DND-41 (cell line): ENCODE measurements around the gene TNPO3.
"Not testable (repeated sequence)": the region's sequence is repeated elsewhere in the genome, so short reads cannot be mapped to it uniquely, and the experiment has no call there.

Source experiments
- ATAC-seq: fragments of 200-7000 bp; cut with Tn5 transposase; 3 replicates; pipeline ENCODE4 v1.9.1; 2021; ENCODE audit warnings: low read depth; ENCODE audit not compliant: insufficient read depth
- DNase-seq: peaks from one replicate; pipeline ENCODE4 v3.0.0-alpha.2; 2020
- H2AFZ ChIP-seq: 2 replicates; pipeline ENCODE4 v1.6.0; 2012; ENCODE audit warnings: low read depth, low read length
- H3K27ac ChIP-seq: 2 replicates; pipeline ENCODE4 v1.5.1; 2012; ENCODE audit warnings: low read length, inconsistent platforms
- H3K27me3 ChIP-seq: fragments of 200-600 bp; sonication (generic); 2 replicates; pipeline ENCODE4 v1.6.0; 2012; ENCODE audit warnings: low read length, mild to moderate bottlenecking, inconsistent platforms; ENCODE audit not compliant: insufficient read depth, poor library complexity
- H3K36me3 ChIP-seq: 2 replicates; pipeline ENCODE4 v1.5.1; 2012; ENCODE audit warnings: low read length, inconsistent platforms; ENCODE audit not compliant: insufficient read depth
- H3K4me1 ChIP-seq: 2 replicates; pipeline ENCODE4 v1.5.1; 2012; ENCODE audit warnings: mild to moderate bottlenecking, low read length; ENCODE audit not compliant: insufficient read depth
- H3K4me2 ChIP-seq: 2 replicates; pipeline ENCODE4 v1.6.0; 2012; ENCODE audit warnings: mild to moderate bottlenecking, moderate library complexity, low read length, inconsistent platforms; ENCODE audit not compliant: insufficient read depth
- H3K4me3 ChIP-seq, 2 experiments: fragments of 200-600 bp in 1 of 2; shearing (Covaris generic) in 1 of 2; 2 replicates each; pipeline ENCODE4 v1.5.1; 2012 to 2016; ENCODE audit warnings: inconsistent platforms in 2 of 2, low read length in 2 of 2, mild to moderate bottlenecking in 2 of 2, low read depth in 1 of 2, moderate library complexity in 1 of 2
- H3K79me2 ChIP-seq: 2 replicates; pipeline ENCODE4 v1.6.0; 2012; ENCODE audit warnings: low read length, inconsistent platforms; ENCODE audit not compliant: insufficient read depth
- H3K9ac ChIP-seq: 2 replicates; pipeline ENCODE4 v1.6.0; 2012; ENCODE audit warnings: low read depth, mild to moderate bottlenecking, inconsistent platforms, low read length, moderate library complexity
- H3K9me3 ChIP-seq: 2 replicates; pipeline ENCODE4 v1.5.1; 2012; ENCODE audit warnings: low read length, moderate library complexity, mild to moderate bottlenecking, inconsistent platforms; ENCODE audit not compliant: insufficient read depth, severe bottlenecking
- H4K20me1 ChIP-seq: 2 replicates; pipeline ENCODE4 v1.6.0; 2012; ENCODE audit warnings: low read length; ENCODE audit not compliant: insufficient read depth
- CTCF ChIP-seq: IDR thresholded peaks from 2 replicates; pipeline ENCODE4 v1.5.1; 2012; ENCODE audit warnings: borderline replicate concordance, low read length, moderate library complexity, mild to moderate bottlenecking; ENCODE audit not compliant: poor library complexity, severe bottlenecking; ENCODE audit errors: extremely low read depth
- EZH2 ChIP-seq: IDR thresholded peaks from 3 replicates; pipeline ENCODE4 v1.6.1; 2012; ENCODE audit warnings: borderline replicate concordance, low read depth, mild to moderate bottlenecking, moderate library complexity, low read length, inconsistent platforms; ENCODE audit not compliant: severe bottlenecking

Gene TNPO3

GRCh38 chr7:129052441-129052840 lies 2.5 kb downstream of the TNPO3 start:
- peaks cover 61% of the 10 kb centered on the region for H3K4me1 ChIP-seq
- peak overlapping the region in 1 of 2 experiments; percentile 91; a peak in 1 of 4 replicates for H3K4me3 ChIP-seq
- no peak for TF ChIP-seq EZH2
- no peak for TF ChIP-seq CTCF
- 0 out of 2 replicates have a peak overlapping the region, but pooled peaks have one; percentile 91 for H3K9ac ChIP-seq
- H3K36me3 ChIP-seq: peaks cover 29% of the 10 kb centered on the region
- ATAC-seq (no peak), DNase-seq (no peak)
- H3K4me2 ChIP-seq: peak overlapping the region; percentile 67
- H3K9me3 ChIP-seq: no peaks in the 10 kb centered on the region
- H3K27ac ChIP-seq: no peak overlapping the region
- peaks cover 39% of the 10 kb centered on the region for H4K20me1 ChIP-seq
- peaks cover 77% of the 10 kb centered on the region for H3K79me2 ChIP-seq
- H3K27me3 ChIP-seq: no peaks in the 10 kb centered on the region
- H2AFZ ChIP-seq: no peak overlapping the region

DNA sequence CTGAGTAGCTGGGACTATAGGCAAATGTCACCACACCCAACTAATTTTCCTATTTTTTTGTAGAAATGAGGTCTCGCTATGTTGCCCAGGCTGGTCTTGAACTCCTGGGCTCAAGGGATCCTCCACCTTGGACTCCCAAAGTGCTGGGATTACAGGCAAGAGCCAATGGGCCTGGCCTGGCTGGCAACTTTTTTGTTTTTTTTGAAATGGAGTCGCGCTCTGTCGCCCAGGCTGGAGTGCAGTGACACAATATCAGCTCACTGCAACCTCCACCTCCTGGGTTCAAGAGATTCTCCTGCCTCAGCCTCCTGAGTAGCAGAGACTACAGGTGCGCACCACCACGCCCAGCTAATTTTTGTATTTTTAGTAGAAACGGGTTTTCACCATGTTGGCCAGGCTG lies 3.5 kb downstream of the TNPO3 start:
- H3K4me2 ChIP-seq: peak overlapping the region; percentile 67
- not testable (repeated sequence) for ATAC-seq, H3K9me3 ChIP-seq, H3K27me3 ChIP-seq, H3K27ac ChIP-seq, DNase-seq, H2AFZ ChIP-seq, H3K9ac ChIP-seq, H3K4me3 ChIP-seq
- peaks cover 49% of the 10 kb centered on the region for H4K20me1 ChIP-seq
- peaks cover 69% of the 10 kb centered on the region for H3K4me1 ChIP-seq
- peaks cover 37% of the 10 kb centered on the region for H3K36me3 ChIP-seq
- peaks cover 87% of the 10 kb centered on the region for H3K79me2 ChIP-seq

DNA sequence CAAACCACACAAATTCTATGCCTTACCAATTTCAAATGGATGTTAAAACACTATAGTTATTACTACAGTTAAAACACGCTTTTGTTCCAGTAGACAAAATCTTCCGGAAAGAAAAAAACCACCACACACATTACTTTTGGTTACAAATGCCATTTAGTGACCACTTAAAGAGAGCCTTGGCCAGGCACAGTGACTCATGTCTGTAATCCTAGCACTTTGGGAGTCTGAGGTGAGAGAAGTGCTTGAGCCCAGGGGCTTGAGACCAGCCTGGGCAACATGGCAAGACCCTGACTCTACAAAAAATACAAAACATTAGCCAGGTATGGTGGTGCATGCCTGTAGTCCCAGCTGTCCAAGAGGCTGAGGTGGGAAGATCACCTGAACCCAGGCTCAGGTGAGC lies 7.2 kb downstream of the TNPO3 start:
- TF ChIP-seq CTCF (no peak), EZH2 (no peak)
- Histone ChIP-seq H4K20me1 (peaks cover 83% of the 10 kb centered on the region), H3K27me3 (no peaks in the 10 kb centered on the region), H3K4me3 (no peak overlapping the region), H3K9ac (no peak overlapping the region), H3K79me2 (peaks cover 98% of the 10 kb centered on the region), H3K9me3 (no peaks in the 10 kb centered on the region), H3K36me3 (peaks cover 44% of the 10 kb centered on the region), H3K27ac (no peak overlapping the region), H2AFZ (no peak overlapping the region), H3K4me1 (peaks cover 48% of the 10 kb centered on the region), H3K4me2 (peak overlapping the region; percentile 32; the same call in 1 of the 2 replicates)
- ATAC-seq (no peak), DNase-seq (no peak)

DNA sequence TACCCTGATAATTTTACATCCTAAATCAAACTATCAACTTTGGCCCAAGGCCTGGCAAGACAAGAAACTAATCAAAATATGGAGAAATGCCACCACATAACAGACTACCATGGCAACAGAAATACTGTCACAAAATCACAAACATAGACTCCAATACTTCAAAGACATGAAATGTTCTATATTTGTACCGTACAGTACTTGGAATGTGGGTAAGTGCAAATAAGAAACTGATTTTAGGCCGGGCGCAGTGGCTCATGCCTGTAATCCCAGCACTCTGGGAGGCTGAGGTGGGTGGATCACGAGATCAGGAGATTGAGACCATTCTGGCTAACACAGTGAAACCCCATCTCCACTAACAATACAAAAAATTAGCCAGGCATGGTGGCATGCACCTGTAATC lies 9.2 kb downstream of the TNPO3 start:
- no peak overlapping the region for H3K4me3 ChIP-seq
- ATAC-seq: no peak
- no peak overlapping the region for H2AFZ ChIP-seq
- no peak overlapping the region for H3K27ac ChIP-seq
- no peak overlapping the region for H3K9ac ChIP-seq
- H4K20me1 ChIP-seq: peaks cover 82% of the 10 kb centered on the region
- H3K4me2 ChIP-seq: no peak overlapping the region
- DNase-seq: no peak
- TF ChIP-seq EZH2: no peak
- TF ChIP-seq CTCF: no peak
- H3K79me2 ChIP-seq: peaks cover 98% of the 10 kb centered on the region
- H3K27me3 ChIP-seq: no peaks in the 10 kb centered on the region
- H3K9me3 ChIP-seq: no peaks in the 10 kb centered on the region
- peaks cover 31% of the 10 kb centered on the region; the same call in 1 of the 2 replicates for H3K4me1 ChIP-seq
- peaks cover 48% of the 10 kb centered on the region for H3K36me3 ChIP-seq
